Measurements from ENCODE around the gene NLRP2B.
"Not testable (repeated sequence)": the region's sequence is repeated elsewhere in the genome, so short reads cannot be mapped to it uniquely, and the experiment has no call there.

NLRP2B gene

DNA sequence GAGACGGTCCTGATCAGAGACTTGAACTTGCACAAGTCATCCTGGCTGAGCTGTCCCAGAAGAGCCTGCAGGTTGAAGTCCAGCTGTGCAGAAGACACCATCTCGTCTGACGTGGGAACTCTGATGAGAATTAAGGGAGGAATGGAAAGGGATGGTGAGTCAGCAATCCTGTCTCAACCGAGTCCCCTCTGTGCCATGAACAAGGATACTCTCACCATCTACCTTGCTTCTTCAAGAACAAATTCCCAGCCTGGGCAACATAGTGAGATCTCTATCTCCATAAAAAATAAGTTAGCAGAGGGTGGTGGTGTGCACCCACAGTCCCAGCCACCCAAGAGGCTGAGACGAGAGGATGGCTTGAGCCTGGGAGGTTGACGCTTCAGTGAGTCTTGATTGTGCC is at the start of gene NLRP2B:
NLRP2B (minus strand) TSS at position 101 of the 400 bp plus-strand sequence.
- TF ChIP-seq GATA1 (IDR thresholded peaks at IDR 0.05; ENCODE audit: low read depth, low read length) (no peak), POLR2A (IDR thresholded peaks at IDR 0.05; ENCODE audit: low read length) (no peak)
- DNase-seq: no peak

DNA sequence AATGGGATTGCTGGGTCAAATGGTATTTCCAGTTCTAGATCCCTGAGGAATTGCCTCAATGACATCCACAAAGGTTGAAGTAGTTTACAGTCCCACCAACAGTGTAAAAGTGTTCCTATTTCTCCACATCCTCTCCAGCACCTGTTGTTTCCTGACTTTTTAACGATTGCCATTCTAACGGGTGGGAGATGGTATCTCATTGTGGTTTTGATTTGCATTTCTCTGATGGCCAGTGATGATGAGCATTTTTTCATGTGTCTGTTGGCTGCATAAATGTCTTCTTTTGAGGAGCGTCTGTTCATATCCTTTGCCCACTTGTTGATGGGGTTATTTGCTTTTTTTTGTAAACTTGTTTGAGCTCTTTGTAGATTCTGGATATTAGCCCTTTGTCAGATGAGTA is 45.9 kb upstream of the NLRP2B start:
- DNase-seq: not testable (repeated sequence)

DNA sequence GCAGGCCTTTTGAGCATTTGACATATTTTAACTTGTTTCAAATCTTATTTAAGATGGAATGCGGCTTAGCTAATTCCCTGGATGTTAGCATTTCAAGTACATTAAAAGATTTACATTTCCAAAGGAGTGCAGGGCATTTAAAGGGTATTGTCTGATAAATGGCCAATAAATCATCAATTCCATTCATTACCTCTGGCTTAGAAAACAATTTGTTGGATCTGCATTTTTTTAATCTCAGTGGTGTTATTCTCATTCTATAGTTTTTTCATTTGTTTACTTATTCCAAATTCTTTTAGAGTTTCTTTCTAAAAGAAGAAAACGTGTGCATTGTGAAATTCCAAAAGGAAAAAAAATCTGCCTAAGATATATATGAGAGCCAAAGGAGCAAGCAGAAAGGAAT is 1.3 kb upstream of the NLRP2B start:
- TF ChIP-seq GATA1 (IDR thresholded peaks at IDR 0.05; ENCODE audit: low read depth, low read length) (no peak), POLR2A (IDR thresholded peaks at IDR 0.05; ENCODE audit: low read length) (no peak)
- DNase-seq: no peak

DNA sequence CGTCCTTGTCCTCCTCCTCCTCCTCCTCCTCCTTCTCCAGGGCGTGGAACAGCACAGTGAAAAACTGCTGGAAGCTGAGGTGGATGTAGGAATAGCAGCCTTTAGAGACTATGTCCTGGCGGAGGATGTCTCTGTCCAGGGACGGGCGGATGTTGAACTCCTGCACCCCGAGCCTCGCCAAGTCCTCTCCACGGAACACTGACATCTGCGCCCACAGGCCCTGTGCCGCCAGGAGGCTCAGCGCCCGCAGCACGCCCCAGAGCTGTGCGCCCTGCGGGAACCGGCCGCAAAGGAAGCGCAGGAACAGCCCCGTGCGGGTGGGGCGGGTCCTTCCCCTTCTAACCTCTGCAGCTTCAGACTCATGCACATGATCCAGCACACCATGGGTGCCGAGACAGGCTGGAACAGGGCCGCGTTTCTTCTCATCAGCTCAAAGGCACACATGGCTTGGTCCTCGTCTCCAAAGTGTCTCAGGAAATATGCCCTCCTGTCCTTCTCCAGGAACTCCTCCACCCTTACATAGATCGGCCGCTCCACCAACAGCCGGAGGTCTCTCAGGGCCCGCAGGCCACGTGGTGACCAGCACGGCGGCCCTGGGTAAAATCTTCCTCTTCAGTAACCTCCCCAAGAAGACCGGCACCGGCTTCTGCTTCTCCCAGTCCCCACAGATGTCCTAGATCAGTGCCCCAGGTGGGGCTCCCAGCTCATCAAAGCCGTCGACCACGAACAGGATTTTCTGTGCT is 1.2 kb downstream of the NLRP2B start:
- no peak for TF ChIP-seq GATA1 (IDR thresholded peaks at IDR 0.05; ENCODE audit: low read depth, low read length)
- TF ChIP-seq POLR2A (IDR thresholded peaks at IDR 0.05; ENCODE audit: low read length): no peak
- no peak for DNase-seq

DNA sequence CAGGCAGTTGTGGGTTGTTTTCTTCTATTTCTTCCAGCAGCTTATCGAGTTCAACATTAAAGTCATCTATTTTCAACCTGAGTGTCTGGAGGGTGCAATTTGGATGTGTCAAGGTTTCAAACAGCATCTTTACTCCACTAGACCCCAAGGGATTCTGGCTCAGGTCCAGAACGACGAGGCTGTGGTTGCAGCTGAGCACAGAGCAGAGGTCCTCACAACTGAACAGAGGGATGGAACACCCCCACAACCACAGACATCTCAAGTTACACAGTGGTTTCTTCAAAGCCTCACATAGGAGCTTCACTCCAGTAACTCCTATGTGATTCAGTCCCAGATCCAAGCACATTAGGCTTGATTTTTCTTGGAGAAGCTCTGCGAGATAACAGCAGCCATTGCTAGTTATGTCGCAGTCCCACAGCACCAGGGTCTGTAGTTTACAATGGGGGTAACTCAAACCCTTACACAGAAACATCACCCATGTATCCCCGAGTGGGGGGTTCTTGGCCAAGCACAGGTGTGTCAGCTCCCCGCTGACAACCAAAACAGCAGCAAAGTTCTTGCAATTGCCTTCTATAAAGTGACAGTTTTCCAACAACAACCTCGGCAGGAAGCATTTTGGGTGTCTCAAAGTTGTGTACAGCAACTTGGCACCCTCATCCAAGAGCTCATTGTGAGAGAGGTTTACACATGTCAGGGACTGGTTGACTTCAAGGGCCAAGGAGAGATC is 2.8 kb downstream of the NLRP2B start:
- DNase-seq: no peak
- no peak for TF ChIP-seq GATA1 (IDR thresholded peaks at IDR 0.05; ENCODE audit: low read depth, low read length)
- no peak for TF ChIP-seq POLR2A (IDR thresholded peaks at IDR 0.05; ENCODE audit: low read length)

DNA sequence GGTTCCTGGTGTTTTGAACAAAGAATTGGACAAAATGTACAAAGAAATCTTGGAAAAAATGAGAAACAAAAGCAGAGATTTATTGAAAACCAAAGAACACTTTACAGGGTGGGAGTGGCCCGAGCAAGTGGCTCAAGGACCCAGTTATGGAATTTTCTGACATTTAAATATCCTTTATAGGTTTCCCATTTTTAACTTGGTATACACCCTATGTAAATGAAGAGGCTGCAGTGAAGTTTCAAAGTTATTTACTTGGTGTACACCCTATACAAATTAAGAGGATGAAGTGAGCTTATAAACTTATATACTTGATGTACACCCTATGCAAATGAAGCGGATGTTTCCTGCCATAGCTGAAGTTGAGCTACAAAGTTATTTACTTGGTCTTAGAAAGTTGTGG is 4.7 kb downstream of the NLRP2B start:
- DNase-seq: no peak

DNA sequence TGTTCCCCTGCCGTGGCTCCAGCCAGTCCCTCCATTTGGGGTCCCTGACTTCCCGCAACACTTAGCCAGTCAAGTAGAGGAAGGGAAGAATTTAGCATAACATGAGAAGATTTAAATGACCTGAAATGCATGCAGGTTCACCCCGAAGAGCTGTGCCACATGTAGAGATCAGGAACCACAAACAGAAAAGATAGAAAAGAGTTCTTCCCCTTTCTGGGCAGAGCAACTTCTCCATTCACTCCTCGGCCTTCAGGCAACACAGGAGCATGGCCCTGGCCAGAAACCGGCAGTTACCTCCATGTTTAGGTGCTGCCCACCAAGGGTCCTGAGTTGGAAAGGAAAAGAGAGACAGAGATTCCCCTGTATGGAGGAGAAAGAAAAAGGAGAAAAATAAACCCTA is 5.2 kb downstream of the NLRP2B start:
- DNase-seq: no peak
- no peak for TF ChIP-seq GATA1 (IDR thresholded peaks at IDR 0.05; ENCODE audit: low read depth, low read length)
- TF ChIP-seq POLR2A (IDR thresholded peaks at IDR 0.05; ENCODE audit: low read length): no peak

More for the DNA sequence above, 4.7 kb downstream of the NLRP2B start:
- no peak for TF ChIP-seq POLR2A (IDR thresholded peaks at IDR 0.05; ENCODE audit: low read length)
- no peak for TF ChIP-seq GATA1 (IDR thresholded peaks at IDR 0.05; ENCODE audit: low read depth, low read length)

DNA sequence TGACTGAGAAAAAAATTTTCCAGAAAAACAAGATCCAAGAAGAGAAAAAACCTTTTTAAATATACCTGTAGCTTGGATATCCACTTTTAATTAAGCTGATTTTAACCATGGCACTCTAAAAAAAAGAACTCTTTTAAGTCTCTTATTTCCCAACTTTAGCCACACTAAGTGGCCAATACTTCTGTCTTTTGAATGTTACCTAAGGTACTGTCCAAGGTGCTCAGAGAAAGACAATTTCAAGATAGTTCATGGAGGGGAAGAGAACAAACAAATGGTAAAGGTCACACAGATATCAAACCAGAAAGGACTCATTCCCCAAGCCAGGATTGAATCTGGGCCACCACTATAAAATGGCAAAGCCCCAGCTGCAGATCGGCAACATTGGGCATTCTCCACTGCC is 10.1 kb downstream of the NLRP2B start:
- no peak for DNase-seq
- TF ChIP-seq POLR2A (IDR thresholded peaks at IDR 0.05; ENCODE audit: low read length) (no peak), GATA1 (IDR thresholded peaks at IDR 0.05; ENCODE audit: low read depth, low read length) (no peak)

DNA sequence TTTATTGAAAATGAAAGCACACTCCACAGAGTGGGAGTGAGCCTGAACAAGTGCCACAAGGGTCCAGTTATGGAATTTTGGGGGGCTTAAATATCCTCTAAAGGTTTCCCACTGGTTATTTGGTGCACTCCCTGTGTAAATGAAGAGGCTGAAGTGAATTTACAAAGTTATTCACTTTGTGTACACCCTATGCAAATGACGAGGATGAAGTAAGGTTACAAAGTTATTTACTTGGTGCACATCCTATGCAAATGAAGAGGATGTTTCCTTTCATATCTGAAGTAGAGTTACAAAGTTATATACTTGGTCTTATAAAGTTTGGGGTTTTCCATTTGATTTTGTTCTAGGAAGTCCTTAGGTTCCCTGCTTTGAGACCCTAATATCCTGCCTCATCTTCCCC is 13.1 kb downstream of the NLRP2B start:
- TF ChIP-seq GATA1 (IDR thresholded peaks at IDR 0.05; ENCODE audit: low read depth, low read length) (no peak), POLR2A (IDR thresholded peaks at IDR 0.05; ENCODE audit: low read length) (no peak)

DNA sequence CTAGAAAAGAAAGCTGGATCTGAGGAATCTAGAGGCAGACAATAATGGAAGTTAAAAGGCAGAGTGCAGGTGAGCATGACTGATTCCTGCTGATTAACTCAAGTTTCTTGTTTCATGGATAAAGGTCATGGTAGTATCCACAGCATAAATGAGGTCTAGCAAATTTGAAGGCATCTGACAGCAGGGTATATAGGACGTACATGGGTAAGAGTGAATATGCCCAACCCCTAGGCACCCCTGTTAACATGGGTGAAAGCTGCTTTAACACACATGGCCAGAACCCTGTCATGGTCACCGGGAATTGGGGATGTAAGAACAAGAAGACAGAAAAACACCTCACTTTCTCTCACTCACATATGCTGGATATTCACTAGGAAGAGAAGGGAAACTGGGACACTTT is 25.0 kb downstream of the NLRP2B start:
- TF ChIP-seq GATA1 (IDR thresholded peaks at IDR 0.05; ENCODE audit: low read depth, low read length) (no peak), POLR2A (IDR thresholded peaks at IDR 0.05; ENCODE audit: low read length) (no peak)
- no peak for DNase-seq

More for the DNA sequence above, 13.1 kb downstream of the NLRP2B start:
- DNase-seq: no peak

DNA sequence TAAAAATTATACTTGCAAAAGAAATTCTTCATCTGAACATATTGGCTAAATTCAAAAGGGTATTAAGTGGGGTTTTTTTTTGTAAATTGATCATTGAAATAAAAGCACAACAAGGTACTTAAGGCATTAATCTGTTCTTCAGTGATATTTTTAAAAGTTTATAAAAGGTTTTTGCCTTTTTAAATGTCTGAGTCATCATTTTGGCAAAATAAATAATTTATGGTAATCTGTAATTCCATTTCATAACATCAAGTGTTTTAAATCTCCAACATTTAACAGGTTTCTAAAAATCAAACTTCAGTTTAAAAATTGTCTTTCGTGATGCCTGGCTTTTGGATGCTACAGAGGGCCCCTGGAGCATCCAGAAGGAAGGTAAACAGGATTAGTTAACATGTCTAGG is 27.4 kb downstream of the NLRP2B start:
- TF ChIP-seq POLR2A (IDR thresholded peaks at IDR 0.05; ENCODE audit: low read length) (no peak), GATA1 (IDR thresholded peaks at IDR 0.05; ENCODE audit: low read depth, low read length) (no peak)
- DNase-seq: no peak

DNA sequence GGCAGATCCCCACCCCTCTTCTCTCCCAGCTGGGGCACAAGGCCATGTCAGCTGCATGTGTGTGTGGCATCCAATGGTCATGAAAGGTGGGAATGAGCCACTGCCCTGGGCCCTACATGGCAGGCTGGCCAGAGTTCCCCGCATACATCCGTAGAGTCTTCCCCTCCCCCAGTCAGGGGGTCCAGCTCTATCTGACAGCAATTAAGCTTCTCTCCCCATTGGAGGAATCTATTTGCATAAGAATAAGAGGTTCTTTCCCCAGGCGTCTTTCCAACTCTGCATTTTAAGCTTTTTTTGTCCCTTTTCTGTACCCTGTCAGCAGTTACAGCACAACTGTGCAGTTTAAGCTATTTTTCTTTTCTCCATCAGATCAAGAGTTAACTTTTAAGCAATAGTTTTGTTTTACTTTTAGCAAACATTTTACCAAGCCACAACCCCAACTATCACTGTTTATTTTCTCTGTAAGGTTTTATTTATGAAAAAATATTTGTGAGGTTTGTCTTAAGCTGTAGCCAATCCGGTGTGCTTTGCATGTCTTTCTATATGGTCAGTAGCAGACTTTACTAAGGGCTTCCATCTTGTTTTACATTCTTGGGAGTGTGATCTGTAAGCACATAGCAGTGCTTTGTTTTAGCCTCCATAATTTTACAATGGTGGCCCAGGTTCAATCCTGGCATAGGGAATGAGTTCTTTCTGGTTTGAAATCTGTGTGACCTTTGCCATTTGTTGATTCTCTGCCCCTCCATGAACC is 28.7 kb downstream of the NLRP2B start:
- DNase-seq: no peak
- TF ChIP-seq GATA1 (IDR thresholded peaks at IDR 0.05; ENCODE audit: low read depth, low read length) (no peak), POLR2A (IDR thresholded peaks at IDR 0.05; ENCODE audit: low read length) (no peak)

DNA sequence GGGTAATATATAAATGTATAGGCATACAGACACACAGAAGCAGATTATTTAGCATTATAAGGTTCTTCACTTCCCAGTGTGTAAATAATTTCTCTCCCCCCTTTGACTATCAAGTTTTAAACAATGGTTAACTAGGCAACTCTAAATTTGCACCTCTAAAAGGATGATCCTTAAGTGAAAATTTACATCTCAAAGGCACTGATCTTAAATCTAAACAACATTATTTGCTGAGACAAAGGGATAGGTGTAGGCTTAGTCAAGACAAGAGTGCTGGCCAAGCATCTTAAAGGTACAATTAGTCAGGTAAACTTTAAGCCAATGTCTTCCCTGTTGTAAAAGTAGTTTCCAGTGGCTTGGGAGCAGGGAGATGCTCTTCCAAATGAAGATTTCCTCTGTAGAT is 33.0 kb downstream of the NLRP2B start:
- TF ChIP-seq GATA1 (IDR thresholded peaks at IDR 0.05; ENCODE audit: low read depth, low read length): no peak
- no peak for TF ChIP-seq POLR2A (IDR thresholded peaks at IDR 0.05; ENCODE audit: low read length)
- DNase-seq: no peak

DNA sequence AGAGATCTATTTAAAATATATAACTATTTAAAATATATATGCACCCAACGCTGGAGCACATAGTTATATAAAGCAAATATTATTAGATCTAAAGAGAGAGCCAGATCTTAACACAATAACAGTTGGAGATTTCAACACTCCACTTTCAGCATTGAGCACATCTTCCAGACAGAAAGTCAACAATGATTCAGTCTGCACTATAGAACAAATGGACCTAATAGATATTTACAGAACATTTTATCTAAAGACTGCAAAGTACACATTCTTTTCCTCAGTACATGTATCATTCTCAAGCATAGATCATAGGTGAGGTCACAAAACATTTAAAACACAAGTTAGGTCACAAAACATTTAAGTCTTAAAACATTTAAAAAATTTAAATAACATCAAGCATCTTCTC is 36.4 kb downstream of the NLRP2B start:
- TF ChIP-seq POLR2A (IDR thresholded peaks at IDR 0.05; ENCODE audit: low read length) (no peak), GATA1 (IDR thresholded peaks at IDR 0.05; ENCODE audit: low read depth, low read length) (no peak)
- no peak for DNase-seq
